Endothelial cell of umbilical vein (primary cell): Measurements from ENCODE around the gene CALHM6. TPM values are rescaled to one million over a fixed set of nuclear protein-coding genes. Genes with fewer than 3 reads are reported as not detected.

Source experiments
- BruUV-seq: library from RNA; stranded (reverse); fragments of 400-500 nt; replicated peaks from 2 replicates; lab custom pipeline; 2021; lab: Mats Ljungman, UMichigan
- CTCF ChIA-PET: fragments of 300-600, 350-600 bp; sonication (Branson Sonifier 250); formaldehyde crosslinking; loops from one replicate; lab custom pipeline; 2021; ENCODE audit warnings: antibody characterized with exemption, inconsistent platforms; lab: Charles Lee
- POLR2A ChIA-PET: fragments of 300-600, 350-600 bp; sonication (Branson Sonifier 250); formaldehyde crosslinking; loops from one replicate; lab custom pipeline; 2021; ENCODE audit warnings: antibody characterized with exemption, inconsistent platforms; lab: Charles Lee
- DNase-seq: peaks from one replicate; pipeline ENCODE4 v3.0.0-alpha.2; 2011; ENCODE audit warnings: low read depth, low spot score
- FAIRE-seq: peaks from 2 replicates; lab custom pipeline; 2011; peaks lifted over from hg19 to GRCh38; lab: Jason Lieb, UNC
- H2AFZ ChIP-seq: 2 replicates; pipeline ENCODE4 v1.6.0; 2012; ENCODE audit warnings: low read depth, low read length, control low read depth, inconsistent platforms
- H3K27ac ChIP-seq: 2 replicates; pipeline ENCODE4 v1.5.1; 2011; ENCODE audit warnings: low read depth, mild to moderate bottlenecking, control low read depth, low read length, moderate library complexity; ENCODE audit not compliant: insufficient read depth
- H3K27me3 ChIP-seq, 2 experiments: 2 replicates each; pipeline versions ENCODE4 v1.6.0 to v1.6.1; 2011; ENCODE audit warnings: low read length in 2 of 2, mixed read lengths in 1 of 2; ENCODE audit not compliant: control insufficient read depth in 2 of 2, insufficient read depth in 2 of 2
- H3K36me3 ChIP-seq, 2 experiments: 2 replicates in 1 of 2; 3 replicates in 1 of 2; pipeline ENCODE4 v1.5.1; 2011; ENCODE audit warnings: low read length in 2 of 2, mild to moderate bottlenecking in 1 of 2, moderate library complexity in 1 of 2; ENCODE audit not compliant: control insufficient read depth in 2 of 2, insufficient read depth in 2 of 2; ENCODE audit errors: extremely low read depth in 1 of 2
- H3K4me1 ChIP-seq: 3 replicates; pipeline ENCODE4 v1.5.1; 2011; ENCODE audit warnings: mild to moderate bottlenecking, low read length; ENCODE audit not compliant: control insufficient read depth, insufficient read depth; ENCODE audit errors: extremely low read depth
- H3K4me2 ChIP-seq: 2 replicates; pipeline ENCODE4 v1.6.1; 2011; ENCODE audit warnings: low read length, control low read depth, mixed read lengths; ENCODE audit not compliant: insufficient read depth
- H3K4me3 ChIP-seq, 3 experiments: fragments of 200-600 bp in 1 of 3; sonication (generic), shearing (Covaris generic) in 1 of 3; replicated peaks in 1 of 3; 2 replicates each; pipeline ENCODE4 v1.5.1; 2011 to 2016; ENCODE audit warnings: control low read depth in 3 of 3, low read length in 3 of 3, mild to moderate bottlenecking in 2 of 3, inconsistent platforms in 1 of 3, low read depth in 1 of 3, moderate library complexity in 1 of 3; ENCODE audit not compliant: insufficient read depth in 1 of 3
- H3K79me2 ChIP-seq: 2 replicates; pipeline ENCODE4 v1.6.0; 2012; ENCODE audit warnings: low read length, inconsistent platforms; ENCODE audit not compliant: control insufficient read depth, insufficient read depth
- H3K9ac ChIP-seq: replicated peaks from 2 replicates; pipeline ENCODE3; 2011; ENCODE audit warnings: low read length, control low read depth; ENCODE audit not compliant: insufficient read depth; ENCODE audit errors: extremely low read depth
- H3K9me1 ChIP-seq: replicated peaks from 3 replicates; pipeline ENCODE4 v1.6.0; 2011; ENCODE audit warnings: mild to moderate bottlenecking, low read length; ENCODE audit not compliant: control insufficient read depth, insufficient read depth; ENCODE audit errors: extremely low read depth
- H3K9me3 ChIP-seq: replicated peaks from 2 replicates; pipeline ENCODE4 v1.5.1; 2012; ENCODE audit warnings: low read length, inconsistent platforms; ENCODE audit not compliant: control insufficient read depth, insufficient read depth
- H4K20me1 ChIP-seq: replicated peaks from 2 replicates; pipeline ENCODE3; 2011; ENCODE audit warnings: mild to moderate bottlenecking, low read length; ENCODE audit not compliant: control insufficient read depth, insufficient read depth; ENCODE audit errors: extremely low read depth
- CTCF ChIP-seq, 2 donors: IDR thresholded peaks; 1 replicate in 1 of 2; 2 replicates in 1 of 2; pipeline ENCODE4 v1.5.1; 2011; ENCODE audit warnings: low read length in 2 of 2, mild to moderate bottlenecking in 2 of 2, moderate library complexity in 2 of 2, control low read depth in 1 of 2, inconsistent platforms in 1 of 2, low read depth in 1 of 2; ENCODE audit not compliant: insufficient read depth in 1 of 2; ENCODE audit errors: extremely low read depth in 1 of 2
- EZH2 ChIP-seq: IDR thresholded peaks from 2 replicates; pipeline ENCODE4 v1.6.1; 2012; ENCODE audit warnings: borderline replicate concordance, low read depth, mild to moderate bottlenecking, moderate library complexity, low read length, inconsistent platforms; ENCODE audit not compliant: severe bottlenecking
- FOS ChIP-seq: IDR thresholded peaks from 2 replicates; pipeline ENCODE4 v1.6.1; 2011; ENCODE audit warnings: mild to moderate bottlenecking, low read length, moderate library complexity, borderline replicate concordance; ENCODE audit not compliant: insufficient read depth
- GATA2 ChIP-seq: IDR thresholded peaks from 2 replicates; pipeline ENCODE4 v1.7.0; 2011; ENCODE audit warnings: low read depth, mild to moderate bottlenecking, moderate library complexity, mixed read lengths, low read length; ENCODE audit not compliant: insufficient read length, insufficient read depth
- JUN ChIP-seq: IDR thresholded peaks from 2 replicates; pipeline ENCODE4 v1.6.1; 2011; ENCODE audit warnings: borderline replicate concordance, low read depth; ENCODE audit not compliant: insufficient read length, insufficient read depth
- MAX ChIP-seq: IDR thresholded peaks from 2 replicates; pipeline ENCODE4 v1.6.1; 2011; ENCODE audit not compliant: insufficient read depth, insufficient read length
- MYC ChIP-seq: IDR thresholded peaks from one replicate; pipeline ENCODE4 v1.6.1; 2011; ENCODE audit warnings: mild to moderate bottlenecking, low read depth, low read length
- POLR2A ChIP-seq: IDR thresholded peaks from 2 replicates; pipeline ENCODE4 v1.6.1; 2012; ENCODE audit warnings: low read depth, mild to moderate bottlenecking, control low read depth, low read length
- POLR2AphosphoS5 ChIP-seq: IDR thresholded peaks from 2 replicates; pipeline ENCODE4 v1.6.1; 2012; ENCODE audit warnings: low read depth, mild to moderate bottlenecking, control low read depth, low read length, moderate library complexity; ENCODE audit not compliant: insufficient read depth
- dilution Hi-C: fragments of 300-500 bp; cut with MboI; formaldehyde crosslinking; loops from one replicate; pipeline ENCODE4 v1.15.0; 2019; ENCODE audit warnings: low sequenced_read_pairs; ENCODE audit not compliant: extremely low pct_ligation_motif_present
- intact Hi-C: fragments of 100-400 bp; cut with micrococcal nuclease; formaldehyde crosslinking; loops from one replicate; pipeline ENCODE4 v1.10.0; 2022
- polyA plus RNA-seq, 4 experiments: library from polyadenylated mRNA; depleted of rRNA in 3 of 4; stranded (reverse) in 3 of 4; unstranded in 1 of 4; fragments of >200 nt; gene quantifications; 2 replicates each; pipeline versions ENCODE4 v1.2.1 to v1.2.3, GENCODE V29; 2011 to 2012; ENCODE audit warnings: missing spikeins in 1 of 4
- total RNA-seq: library from RNA; stranded (reverse); gene quantifications from 2 replicates; pipeline ENCODE4 v1.2.3, GENCODE V29; 2021

Gene CALHM6
- total and polyA plus RNA-seq, 2 donors (not counting 3 experiments of a cell fraction or from before 2014, with no cell fraction given) = 0.08 TPM; not detected in 1

GRCh38 chr6:116459927-116460326 lies 1.2 kb upstream of the CALHM6 start:
- H3K9me3 ChIP-seq = no peaks in the 10 kb centered on the region
- H3K36me3 ChIP-seq = no peaks in the 10 kb centered on the region
- TF ChIP-seq MAX = no peak
- no peak for TF ChIP-seq GATA2
- no peak for TF ChIP-seq FOS
- no peak for TF ChIP-seq POLR2AphosphoS5
- no peak for TF ChIP-seq JUN
- TF ChIP-seq POLR2A = no peak
- TF ChIP-seq EZH2 = no peak
- TF ChIP-seq MYC = no peak
- no peak for TF ChIP-seq CTCF (IDR thresholded peaks at IDR 0.05; ENCODE audit: extremely low read depth in 1 of 2, insufficient read depth in 1 of 2, low read depth in 1 of 2, low read length in 2 of 2)
- no peak overlapping the region for H3K27ac ChIP-seq
- H2AFZ ChIP-seq = no peak overlapping the region
- H3K9ac ChIP-seq = no peak overlapping the region
- dilution Hi-C loops (no loop called here), intact Hi-C loops (loop anchor here (5.0 kb wide), 1 partner anchor 173 kb away; no protein-coding TSS in a partner anchor)
- H3K27me3 ChIP-seq = peaks cover 23 to 26% of the 10 kb centered on the region in 2 experiments
- no TSS peak for BruUV-seq
- FAIRE-seq (no peak), DNase-seq (no peak)
- H3K9me1 ChIP-seq = no peaks in the 10 kb centered on the region
- no peaks in the 10 kb centered on the region for H4K20me1 ChIP-seq
- POLR2A ChIA-PET = no interaction called here
- no peaks in the 10 kb centered on the region for H3K79me2 ChIP-seq
- peaks cover 8% of the 10 kb centered on the region for H3K4me1 ChIP-seq
- no peak overlapping the region for H3K4me2 ChIP-seq
- CTCF ChIA-PET = interaction anchor here (0.7 kb wide), 1 partner anchor 171 kb away, joined by 3 read pairs; no protein-coding TSS in a partner anchor
- no peak overlapping the region for H3K4me3 ChIP-seq
